ENCODE data around the gene MX1.

DNA sequence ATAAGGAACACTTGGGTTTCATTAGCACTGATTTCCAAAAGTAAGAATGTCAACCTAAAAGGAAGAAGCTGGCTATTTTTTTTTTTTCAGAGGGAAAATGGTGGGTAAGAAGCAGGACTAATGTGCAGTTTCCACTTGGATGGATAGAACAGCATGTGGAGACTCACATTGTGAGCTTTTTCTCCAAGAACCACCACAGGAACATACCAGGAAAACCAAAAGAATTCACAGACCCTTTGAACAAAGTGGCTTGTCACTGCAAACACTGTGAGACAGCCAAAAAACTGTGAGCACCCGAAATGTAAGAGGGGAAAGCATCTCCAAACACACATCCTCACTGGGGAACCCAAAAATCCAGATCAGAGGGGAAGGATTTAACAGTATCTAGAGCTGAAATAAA is 15.7 kb upstream of the MX1 start:
- TF ChIP-seq CTCF (IDR thresholded peaks at IDR 0.05) (no peak), POLR2A (IDR thresholded peaks at IDR 0.05) (no peak)

Measured in adrenal gland (tissue), 5 donors.